ENCODE data around the gene SPATA16. TPM values are rescaled to one million over a fixed set of nuclear protein-coding genes. Genes with fewer than 3 reads are reported as not detected.

The SPATA16 gene
- total and polyA plus RNA-seq, 7 donors: not detected

GRCh38 chr3:173007079-173007723 is 133.8 kb downstream of the SPATA16 start:
- Histone ChIP-seq H3K27ac (no peak overlapping the region), H3K36me3 (ENCODE audit: insufficient read depth in 1 of 2, low read depth in 1 of 2) (no peaks in the 10 kb centered on the region), H3K4me3 (no peak overlapping the region), H3K4me1 (no peaks in the 10 kb centered on the region), H3K27me3 (ENCODE audit: insufficient read depth in 3 of 3, low read length in 2 of 3) (no peaks in the 10 kb centered on the region), H3K9me3 (no peaks in the 10 kb centered on the region)
- intact Hi-C loops (cut with DNase I): no loop called here
- no peak for TF ChIP-seq CTCF (IDR thresholded peaks at IDR 0.05)
- no peak for DNase-seq
- WGBS, 3 donors: 64 to 73% (median 70%) methylated on average over 3 of the region's 3 CpGs
- ATAC-seq: no peak

- H3K27me3 ChIP-seq (ENCODE audit: insufficient read depth in 3 of 3, low read length in 2 of 3): no peaks in the 10 kb centered on the region
- H3K9me3 ChIP-seq: no peaks in the 10 kb centered on the region
- ATAC-seq: no peak
- H3K36me3 ChIP-seq (ENCODE audit: insufficient read depth in 1 of 2, low read depth in 1 of 2): no peaks in the 10 kb centered on the region
- H3K4me3 ChIP-seq: no peak overlapping the region
- DNase-seq: no peak
- intact Hi-C loops (cut with DNase I): no loop called here
- no peak overlapping the region for H3K27ac ChIP-seq
- TF ChIP-seq CTCF (IDR thresholded peaks at IDR 0.05): no peak
- no peaks in the 10 kb centered on the region for H3K4me1 ChIP-seq
These were observed 135.0 kb downstream of the SPATA16 start for GRCh38 chr3:173006006-173006405.

- Histone ChIP-seq H3K27me3 (ENCODE audit: insufficient read depth in 3 of 3, low read length in 2 of 3) (no peaks in the 10 kb centered on the region), H3K9me3 (no peaks in the 10 kb centered on the region), H3K4me1 (no peaks in the 10 kb centered on the region), H3K4me3 (no peak overlapping the region), H3K27ac (no peak overlapping the region), H3K36me3 (ENCODE audit: insufficient read depth in 1 of 2, low read depth in 1 of 2) (no peaks in the 10 kb centered on the region)
- 81 to 91% (median 89%) methylated on average over 6 of the region's 6 CpGs for WGBS, 3 donors
- no peak for ATAC-seq
- no peak for TF ChIP-seq CTCF (IDR thresholded peaks at IDR 0.05)
- intact Hi-C loops (cut with DNase I): no loop called here
- no peak for DNase-seq
These were observed 136.4 kb downstream of the SPATA16 start for GRCh38 chr3:173004681-173005080.

- TF ChIP-seq CTCF (IDR thresholded peaks at IDR 0.05): no peak
- Histone ChIP-seq H3K9me3 (no peaks in the 10 kb centered on the region), H3K4me1 (no peaks in the 10 kb centered on the region), H3K27ac (no peak overlapping the region), H3K27me3 (ENCODE audit: insufficient read depth in 3 of 3, low read length in 2 of 3) (no peaks in the 10 kb centered on the region), H3K4me3 (no peak overlapping the region), H3K36me3 (ENCODE audit: insufficient read depth in 1 of 2, low read depth in 1 of 2) (no peaks in the 10 kb centered on the region)
- intact Hi-C loops (cut with DNase I): no loop called here
- ATAC-seq: no peak
- no peak for DNase-seq
- 80 to 87% (median 86%) methylated on average over 3 of the region's 3 CpGs for WGBS, 3 donors
These were observed 137.1 kb downstream of the SPATA16 start for GRCh38 chr3:173003956-173004355.

GRCh38 chr3:173003471-173003870 is 137.6 kb downstream of the SPATA16 start:
- no peaks in the 10 kb centered on the region for H3K27me3 ChIP-seq (ENCODE audit: insufficient read depth in 3 of 3, low read length in 2 of 3)
- no peaks in the 10 kb centered on the region for H3K4me1 ChIP-seq
- H3K36me3 ChIP-seq (ENCODE audit: insufficient read depth in 1 of 2, low read depth in 1 of 2): no peaks in the 10 kb centered on the region
- WGBS, 3 donors: 88 to 95% (median 93%) methylated on average over 2 of the region's 2 CpGs
- intact Hi-C loops (cut with DNase I): no loop called here
- H3K9me3 ChIP-seq: no peaks in the 10 kb centered on the region
- DNase-seq (no peak), ATAC-seq (no peak)
- no peak overlapping the region for H3K27ac ChIP-seq
- no peak for TF ChIP-seq CTCF (IDR thresholded peaks at IDR 0.05)
- H3K4me3 ChIP-seq: no peak overlapping the region
